GM12892 (cell line): ENCODE measurements around the gene CDH8.

Source experiments
- POLR2A ChIP-seq: IDR thresholded peaks from 2 replicates; pipeline ENCODE4 v1.6.1; 2011; ENCODE audit warnings: low read depth, low read length, control low read depth
- TAF1 ChIP-seq: IDR thresholded peaks from 2 replicates; pipeline ENCODE4 v1.6.1; 2011; ENCODE audit warnings: low read depth, mild to moderate bottlenecking, control low read depth, low read length, borderline replicate concordance

DNA sequence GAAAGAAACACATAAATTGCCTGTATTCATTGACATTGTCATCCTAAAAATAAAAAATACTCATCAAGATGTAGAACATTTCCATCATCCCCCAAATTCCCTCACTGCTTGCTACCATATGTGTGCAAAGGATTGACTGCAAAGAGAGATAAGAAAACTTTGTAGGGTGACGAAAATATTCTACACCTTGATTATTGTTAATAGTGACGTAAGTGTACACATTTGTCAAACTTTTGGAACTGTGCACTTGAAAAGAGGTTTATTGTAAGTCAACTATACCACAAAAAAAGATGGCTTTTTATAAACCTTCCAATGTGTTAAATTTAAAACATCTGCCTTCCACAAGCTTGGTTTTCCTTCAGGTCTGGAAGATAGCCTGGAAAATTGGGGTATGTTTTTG is 359.5 kb downstream of the CDH8 start:
- TF ChIP-seq POLR2A (no peak), TAF1 (no peak)
